Adrenal gland (tissue), 5 donors: ENCODE results near the gene TGFB2.

Experiments
- CTCF ChIP-seq, 6 experiments: fragments of 450-650 bp in 4 of 6; fragments of 200-600 bp in 2 of 6; sonication (generic) in 1 of 6; IDR thresholded peaks; 1 replicate in 5 of 6; 2 replicates in 1 of 6; pipeline versions ENCODE4 v1.5.1 to v1.8.0; 2016 to 2021; ENCODE audit warnings: antibody characterized with exemption in 6 of 6, mild to moderate bottlenecking in 2 of 6, moderate library complexity in 1 of 6
- POLR2A ChIP-seq, 2 donors: fragments of 450-650 bp; IDR thresholded peaks; one replicate each; pipeline ENCODE4 v1.6.1; 2017; ENCODE audit warnings: antibody characterized with exemption in 2 of 2, mild to moderate bottlenecking in 2 of 2, moderate library complexity in 1 of 2
- donor health status: DM: no; HTN: no; CAD: no.

- TF ChIP-seq POLR2A (IDR thresholded peaks at IDR 0.05) (no peak), CTCF (IDR thresholded peaks at IDR 0.05) (peak; percentile 31 to 81 (median 68))
These were observed 15.0 kb upstream of the TGFB2 start for GRCh38 chr1:218330043-218330623.
